ENCODE measurements around the gene CD164.

The CD164 gene

DNA sequence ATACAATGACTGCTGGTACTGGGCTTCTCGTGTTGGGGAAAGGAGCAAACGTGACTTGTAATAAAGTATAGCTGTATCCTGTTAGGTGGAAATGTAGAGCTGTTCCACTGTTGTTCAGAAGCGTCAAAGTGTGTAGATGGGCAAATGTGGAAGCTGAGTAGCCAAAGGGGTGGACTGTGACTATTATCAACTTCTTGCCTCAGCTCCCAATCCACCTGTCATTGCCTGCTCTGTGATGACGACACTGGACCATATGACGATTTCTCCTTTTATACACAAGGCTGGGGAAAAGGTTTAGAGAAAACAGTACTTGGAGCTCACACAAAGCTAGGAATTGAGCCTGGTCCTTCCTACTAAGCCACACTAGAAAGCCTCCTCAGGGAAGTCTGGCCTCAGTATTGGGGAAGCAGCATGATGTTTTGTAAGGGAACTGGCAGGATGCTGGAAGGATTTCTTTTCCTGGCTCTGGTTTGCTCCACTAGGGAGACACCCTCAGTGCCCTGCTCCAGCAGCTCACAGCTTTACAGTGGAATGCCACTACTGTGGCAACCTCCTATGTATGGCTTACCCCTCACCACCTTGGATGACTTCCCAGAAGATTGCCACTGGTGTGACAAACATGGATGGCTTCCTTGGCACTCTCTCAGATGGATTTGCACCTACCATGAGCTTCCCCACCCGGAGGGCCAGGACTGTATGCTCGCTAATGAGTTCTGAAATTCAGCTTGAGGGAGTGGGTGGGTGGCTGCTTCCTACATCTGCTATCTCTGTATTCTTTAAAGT lies 20.0 kb downstream of the CD164 start:
- no peaks in the 10 kb centered on the region for H4K20me1 ChIP-seq (ENCODE audit: low read depth, low read length)
- TF ChIP-seq EZH2phosphoT487 (conservative IDR thresholded peaks at IDR 0.05; ENCODE audit: low read length): no peak
- TF ChIP-seq, protein P1, sequence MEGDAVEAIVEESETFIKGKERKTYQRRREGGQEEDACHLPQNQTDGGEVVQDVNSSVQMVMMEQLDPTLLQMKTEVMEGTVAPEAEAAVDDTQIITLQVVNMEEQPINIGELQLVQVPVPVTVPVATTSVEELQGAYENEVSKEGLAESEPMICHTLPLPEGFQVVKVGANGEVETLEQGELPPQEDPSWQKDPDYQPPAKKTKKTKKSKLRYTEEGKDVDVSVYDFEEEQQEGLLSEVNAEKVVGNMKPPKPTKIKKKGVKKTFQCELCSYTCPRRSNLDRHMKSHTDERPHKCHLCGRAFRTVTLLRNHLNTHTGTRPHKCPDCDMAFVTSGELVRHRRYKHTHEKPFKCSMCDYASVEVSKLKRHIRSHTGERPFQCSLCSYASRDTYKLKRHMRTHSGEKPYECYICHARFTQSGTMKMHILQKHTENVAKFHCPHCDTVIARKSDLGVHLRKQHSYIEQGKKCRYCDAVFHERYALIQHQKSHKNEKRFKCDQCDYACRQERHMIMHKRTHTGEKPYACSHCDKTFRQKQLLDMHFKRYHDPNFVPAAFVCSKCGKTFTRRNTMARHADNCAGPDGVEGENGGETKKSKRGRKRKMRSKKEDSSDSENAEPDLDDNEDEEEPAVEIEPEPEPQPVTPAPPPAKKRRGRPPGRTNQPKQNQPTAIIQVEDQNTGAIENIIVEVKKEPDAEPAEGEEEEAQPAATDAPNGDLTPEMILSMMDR (IDR thresholded peaks at IDR 0.05; ENCODE audit: insufficient read depth, low read length, poor library complexity, severe bottlenecking): no peak
- no peaks in the 10 kb centered on the region for H3K9me2 ChIP-seq (replicated peaks; ENCODE audit: insufficient read depth, low read length)
- H2AFZ ChIP-seq (ENCODE audit: low read depth, low read length, severe bottlenecking): no peak overlapping the region
- no peaks in the 10 kb centered on the region for H3K9me3 ChIP-seq (ENCODE audit: insufficient read depth, low read length)
- H3K4me2 ChIP-seq (ENCODE audit: low read depth, low read length, poor library complexity, severe bottlenecking): no peak overlapping the region
- H3K27me3 ChIP-seq (ENCODE audit: low read length): no peaks in the 10 kb centered on the region
- H3F3A ChIP-seq (ENCODE audit: insufficient read depth): peaks cover 1% of the 10 kb centered on the region; the same call in 1 of the 2 replicates
- no peak overlapping the region for H3K4me3 ChIP-seq (ENCODE audit: insufficient read depth, low read length, poor library complexity, severe bottlenecking)
- H3K79me2 ChIP-seq (ENCODE audit: insufficient read depth, low read length): peaks cover 7% of the 10 kb centered on the region; the same call in 1 of the 2 replicates
- H3K9ac ChIP-seq (ENCODE audit: low read length): no peak overlapping the region
- H3K27ac ChIP-seq (ENCODE audit: low read depth, low read length): no peak overlapping the region
- H3K36me3 ChIP-seq (ENCODE audit: low read length): peaks cover 43% of the 10 kb centered on the region

DNA sequence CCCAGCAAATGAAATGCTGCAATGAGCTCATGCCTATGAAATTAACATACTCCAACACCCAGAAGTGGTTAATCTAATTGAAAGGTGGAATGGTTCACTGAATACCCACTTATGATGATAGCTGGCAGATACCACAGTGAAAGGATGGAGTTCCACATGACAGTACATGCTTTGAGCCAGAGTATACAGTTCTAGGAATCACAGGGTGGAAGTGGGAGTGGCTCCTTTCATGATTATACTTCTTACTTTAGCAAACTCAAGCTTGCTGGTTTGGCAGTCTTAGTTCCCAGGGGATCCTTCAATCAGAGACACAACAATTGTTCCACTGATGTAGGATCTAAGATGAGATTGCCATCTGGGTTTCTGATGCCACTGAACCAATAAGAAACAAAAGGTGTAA lies 21.5 kb downstream of the CD164 start:
- Histone ChIP-seq H3K27ac (ENCODE audit: low read depth, low read length) (no peak overlapping the region), H4K20me1 (ENCODE audit: low read depth, low read length) (no peaks in the 10 kb centered on the region), H3K79me2 (ENCODE audit: insufficient read depth, low read length) (no peaks in the 10 kb centered on the region), H3K9ac (ENCODE audit: low read length) (no peak overlapping the region), H3K4me2 (ENCODE audit: low read depth, low read length, poor library complexity, severe bottlenecking) (no peak overlapping the region), H3K9me3 (ENCODE audit: insufficient read depth, low read length) (no peaks in the 10 kb centered on the region), H2AFZ (ENCODE audit: low read depth, low read length, severe bottlenecking) (no peak overlapping the region), H3K36me3 (ENCODE audit: low read length) (peaks cover 28% of the 10 kb centered on the region), H3K27me3 (ENCODE audit: low read length) (no peaks in the 10 kb centered on the region), H3F3A (ENCODE audit: insufficient read depth) (no peaks in the 10 kb centered on the region), H3K4me3 (ENCODE audit: insufficient read depth, low read length, poor library complexity, severe bottlenecking) (no peak overlapping the region), H3K9me2 (replicated peaks; ENCODE audit: insufficient read depth, low read length) (no peaks in the 10 kb centered on the region)
- TF ChIP-seq EZH2phosphoT487 (conservative IDR thresholded peaks at IDR 0.05; ENCODE audit: low read length): no peak
- TF ChIP-seq, protein P1 (IDR thresholded peaks at IDR 0.05; ENCODE audit: insufficient read depth, low read length, poor library complexity, severe bottlenecking): no peak

DNA sequence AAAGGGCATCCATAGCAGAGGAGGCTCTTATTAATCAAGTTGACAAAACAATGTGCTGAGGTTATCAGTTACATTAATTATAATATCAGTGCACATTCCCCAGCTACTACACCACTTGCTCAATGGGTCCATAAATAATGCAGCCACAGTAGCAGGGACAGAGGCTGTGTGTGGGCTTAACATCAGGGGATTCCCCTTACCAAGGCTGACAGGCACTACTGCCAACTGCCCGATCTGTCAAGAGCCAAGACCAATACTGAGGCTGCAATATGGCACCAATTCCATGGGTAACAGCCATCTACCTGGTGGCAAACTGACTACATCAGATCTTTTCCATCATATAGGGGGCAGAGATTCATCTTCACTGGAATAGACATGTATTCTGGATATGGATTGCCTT lies 22.0 kb downstream of the CD164 start:
- Histone ChIP-seq H3K79me2 (ENCODE audit: insufficient read depth, low read length) (no peaks in the 10 kb centered on the region), H3K9me2 (replicated peaks; ENCODE audit: insufficient read depth, low read length) (no peaks in the 10 kb centered on the region)
- TF ChIP-seq, protein P1 (IDR thresholded peaks at IDR 0.05; ENCODE audit: insufficient read depth, low read length, poor library complexity, severe bottlenecking): no peak
- TF ChIP-seq EZH2phosphoT487 (conservative IDR thresholded peaks at IDR 0.05; ENCODE audit: low read length): no peak

More for the DNA sequence above, 22.0 kb downstream of the CD164 start:
- H3F3A ChIP-seq (ENCODE audit: insufficient read depth): no peaks in the 10 kb centered on the region
- no peaks in the 10 kb centered on the region for H3K27me3 ChIP-seq (ENCODE audit: low read length)
- H4K20me1 ChIP-seq (ENCODE audit: low read depth, low read length): no peaks in the 10 kb centered on the region
- no peak overlapping the region for H3K4me3 ChIP-seq (ENCODE audit: insufficient read depth, low read length, poor library complexity, severe bottlenecking)
- H2AFZ ChIP-seq (ENCODE audit: low read depth, low read length, severe bottlenecking): no peak overlapping the region
- H3K9ac ChIP-seq (ENCODE audit: low read length): no peak overlapping the region
- no peak overlapping the region for H3K27ac ChIP-seq (ENCODE audit: low read depth, low read length)
- no peaks in the 10 kb centered on the region for H3K9me3 ChIP-seq (ENCODE audit: insufficient read depth, low read length)
- peaks cover 27% of the 10 kb centered on the region for H3K36me3 ChIP-seq (ENCODE audit: low read length)
- no peak overlapping the region for H3K4me2 ChIP-seq (ENCODE audit: low read depth, low read length, poor library complexity, severe bottlenecking)

Measured in SU-DHL-6 (cell line).